CD14-positive monocyte (primary cell): ENCODE data around the gene MEG3. TPM values are rescaled to one million over a fixed set of nuclear protein-coding genes. Genes with fewer than 3 reads are reported as not detected.

Experiments
- DNase-seq, 3 donors: peaks; one replicate each; pipeline ENCODE4 v3.0.0-alpha.2; 2011 to 2022
- H2AFZ ChIP-seq: 2 replicates; pipeline ENCODE4 v1.6.0; 2012; ENCODE audit warnings: mild to moderate bottlenecking, low read depth, low read length, inconsistent platforms; ENCODE audit not compliant: insufficient read depth, poor library complexity, severe bottlenecking
- H3K27ac ChIP-seq, 2 donors: 1 replicate in 1 of 2; 2 replicates in 1 of 2; pipeline ENCODE4 v1.5.1; 2012 to 2013; ENCODE audit warnings: low read length in 2 of 2, control low read depth in 1 of 2, inconsistent platforms in 1 of 2, low read depth in 1 of 2, mild to moderate bottlenecking in 1 of 2
- H3K27me3 ChIP-seq, 2 donors: one replicate each; pipeline versions ENCODE4 v1.6.0 to v1.6.1; 2011 to 2013; ENCODE audit warnings: low read length in 2 of 2; ENCODE audit not compliant: control insufficient read depth in 2 of 2, insufficient read depth in 2 of 2
- H3K36me3 ChIP-seq, 2 donors: replicated peaks in 1 of 2; 1 replicate in 1 of 2; 2 replicates in 1 of 2; pipeline versions ENCODE4 v1.5.1 to v1.6.1; 2012 to 2013; ENCODE audit warnings: low read length in 2 of 2, control low read depth in 1 of 2, inconsistent platforms in 1 of 2, mild to moderate bottlenecking in 1 of 2; ENCODE audit not compliant: insufficient read depth in 2 of 2, control insufficient read depth in 1 of 2
- H3K4me1 ChIP-seq, 2 donors: 1 replicate in 1 of 2; 2 replicates in 1 of 2; pipeline versions ENCODE4 v1.5.1 to v1.6.1; 2012 to 2013; ENCODE audit warnings: low read length in 2 of 2, control low read depth in 1 of 2, inconsistent platforms in 1 of 2, mild to moderate bottlenecking in 1 of 2, moderate library complexity in 1 of 2; ENCODE audit not compliant: insufficient read depth in 2 of 2, control insufficient read depth in 1 of 2
- H3K4me2 ChIP-seq: replicated peaks from 2 replicates; pipeline ENCODE3; 2012; ENCODE audit warnings: low read length, moderate library complexity, mild to moderate bottlenecking; ENCODE audit not compliant: poor library complexity, severe bottlenecking; ENCODE audit errors: extremely low read depth
- H3K4me3 ChIP-seq, 3 experiments: fragments of 200-600 bp in 1 of 3; sonication (generic) in 1 of 3; replicated peaks in 1 of 3; 1 replicate in 2 of 3; 2 replicates in 1 of 3; pipeline ENCODE4 v1.5.1; 2011 to 2013; ENCODE audit warnings: low read length in 3 of 3, mild to moderate bottlenecking in 3 of 3, control low read depth in 2 of 3, low read depth in 2 of 3, inconsistent platforms in 1 of 3, moderate library complexity in 1 of 3
- H3K79me2 ChIP-seq: 2 replicates; pipeline ENCODE4 v1.6.0; 2012; ENCODE audit warnings: mild to moderate bottlenecking, control low read depth, inconsistent platforms, low read length, moderate library complexity; ENCODE audit not compliant: insufficient read depth
- H3K9ac ChIP-seq: 2 replicates; pipeline ENCODE4 v1.6.0; 2017; ENCODE audit warnings: low read length, mild to moderate bottlenecking; ENCODE audit not compliant: insufficient read depth, poor library complexity, severe bottlenecking
- H3K9me3 ChIP-seq, 2 donors: replicated peaks in 1 of 2; 1 replicate in 1 of 2; 2 replicates in 1 of 2; pipeline versions ENCODE4 v1.5.1 to v1.6.1; 2012 to 2013; ENCODE audit warnings: low read length in 2 of 2, control low read depth in 1 of 2; ENCODE audit not compliant: control insufficient read depth in 1 of 2, insufficient read depth in 1 of 2
- H4K20me1 ChIP-seq: 2 replicates; pipeline ENCODE4 v1.6.0; 2012; ENCODE audit warnings: mild to moderate bottlenecking, low read length, control low read depth, moderate library complexity; ENCODE audit not compliant: insufficient read depth
- H3K27ac Mint-ChIP-seq, 7 donors: one replicate each; pipeline ENCODE4 v1.8.0; 2020; ENCODE audit warnings: mild to moderate bottlenecking in 7 of 7, mixed read lengths in 7 of 7, moderate library complexity in 6 of 7, inconsistent platforms in 2 of 7
- H3K27me3 Mint-ChIP-seq, 3 donors: one replicate each; pipeline ENCODE4 v1.8.0; 2021 to 2022; ENCODE audit warnings: low read depth in 3 of 3, mild to moderate bottlenecking in 3 of 3, mixed read lengths in 3 of 3, moderate library complexity in 3 of 3, inconsistent platforms in 1 of 3
- H3K36me3 Mint-ChIP-seq, 2 donors: one replicate each; pipeline ENCODE4 v1.8.0; 2020; ENCODE audit warnings: mixed read lengths in 2 of 2, inconsistent platforms in 1 of 2, mild to moderate bottlenecking in 1 of 2
- H3K4me1 Mint-ChIP-seq: one replicate; pipeline ENCODE4 v1.8.0; 2020; ENCODE audit warnings: mild to moderate bottlenecking, mixed read lengths
- H3K4me3 Mint-ChIP-seq, 2 donors: one replicate each; pipeline ENCODE4 v1.8.0; 2020; ENCODE audit warnings: mild to moderate bottlenecking in 2 of 2, mixed read lengths in 2 of 2, moderate library complexity in 1 of 2
- H3K9me3 Mint-ChIP-seq, 7 donors: one replicate each; pipeline ENCODE4 v1.8.0; 2020 to 2022; ENCODE audit warnings: mixed read lengths in 7 of 7, mild to moderate bottlenecking in 6 of 7, moderate library complexity in 6 of 7, inconsistent platforms in 2 of 7
- CTCF ChIP-seq: fragments of 200-600 bp; IDR thresholded peaks from one replicate; pipeline ENCODE4 v1.8.0; 2022; ENCODE audit warnings: antibody characterized with exemption, mild to moderate bottlenecking
- WGBS: methylation state at CpG from one replicate; pipeline ENCODE4 v1.1.5; 2013; ENCODE audit warnings: missing lambda C conversion rate; ENCODE audit not compliant: insufficient coverage; 5-methylcytosine and 5-hydroxymethylcytosine counted together
- intact Hi-C, 2 donors: fragments of 100-400 bp; cut with micrococcal nuclease; formaldehyde crosslinking; loops; one replicate each; pipeline versions ENCODE4 v1.15.0 to v1.15.1; 2023
- polyA plus RNA-seq, 3 donors: library from polyadenylated mRNA; depleted of rRNA in 1 of 3; unstranded in 2 of 3; stranded (reverse) in 1 of 3; fragments of 300-500 nt in 2 of 3; fragments of >200 nt in 1 of 3; fragmentation: Illumina TruSeq in 2 of 3; gene quantifications; 1 replicate in 2 of 3; 2 replicates in 1 of 3; pipeline ENCODE4 v1.2.3, GENCODE V29; 2012 to 2021

The MEG3 gene
- polyA plus RNA-seq, 3 donors: 1.7 TPM; not detected in 2

GRCh38 chr14:100884456-100884855 lies 58.5 kb downstream of the MEG3 start:
- H3K27ac Mint-ChIP-seq: peak overlapping the region in 1 of 7 donors; percentile 1
- Histone ChIP-seq H3K4me3 (no peak overlapping the region), H4K20me1 (no peaks in the 10 kb centered on the region), H3K79me2 (no peaks in the 10 kb centered on the region), H3K4me2 (no peak overlapping the region), H3K4me1 (no peaks in the 10 kb centered on the region), H3K27ac (no peak overlapping the region), H3K27me3 (no peaks in the 10 kb centered on the region), H3K9ac (no peak overlapping the region), H2AFZ (no peak overlapping the region), H3K36me3 (no peaks in the 10 kb centered on the region), H3K9me3 (peaks cover 10 to 35% of the 10 kb centered on the region in 2 donors)
- 90% methylated on average over 6 of the region's 13 CpGs for WGBS
- intact Hi-C loops: no loop called here
- H3K4me1 Mint-ChIP-seq: no peaks in the 10 kb centered on the region
- no peak overlapping the region for H3K4me3 Mint-ChIP-seq
- no peaks in the 10 kb centered on the region for H3K36me3 Mint-ChIP-seq
- H3K27me3 Mint-ChIP-seq: peaks cover 0 to 4% (median 3%) of the 10 kb centered on the region in 3 donors
- no peak for TF ChIP-seq CTCF
- H3K9me3 Mint-ChIP-seq: peaks cover 13 to 36% (median 21%) of the 10 kb centered on the region in 7 donors
- DNase-seq: no peak

GRCh38 chr14:100885196-100885595 lies 59.3 kb downstream of the MEG3 start:
- Histone ChIP-seq H3K27me3 (no peaks in the 10 kb centered on the region), H3K79me2 (no peaks in the 10 kb centered on the region), H3K9ac (no peak overlapping the region), H3K4me3 (no peak overlapping the region), H3K4me1 (no peaks in the 10 kb centered on the region), H2AFZ (no peak overlapping the region), H3K27ac (no peak overlapping the region), H3K9me3 (peaks cover 10 to 35% of the 10 kb centered on the region in 2 donors), H4K20me1 (no peaks in the 10 kb centered on the region), H3K36me3 (no peaks in the 10 kb centered on the region), H3K4me2 (no peak overlapping the region)
- Mint-ChIP-seq H3K27me3 (peaks cover 0 to 4% (median 3%) of the 10 kb centered on the region in 3 donors), H3K36me3 (no peaks in the 10 kb centered on the region), H3K4me3 (no peak overlapping the region), H3K4me1 (no peaks in the 10 kb centered on the region), H3K9me3 (peaks cover 13 to 32% (median 21%) of the 10 kb centered on the region in 7 donors), H3K27ac (no peak overlapping the region)
- intact Hi-C loops: no loop called here
- no peak for TF ChIP-seq CTCF
- WGBS: no CpG with 5 or more reads among the region's 2 CpGs
- DNase-seq: no peak
